Measurements from ENCODE around the gene SYNDIG1. TPM values are rescaled to one million over a fixed set of nuclear protein-coding genes. Genes with fewer than 3 reads are reported as not detected.

The SYNDIG1 gene
- total and polyA plus RNA-seq, 3 experiments from 2014 or later = not detected

DNA sequence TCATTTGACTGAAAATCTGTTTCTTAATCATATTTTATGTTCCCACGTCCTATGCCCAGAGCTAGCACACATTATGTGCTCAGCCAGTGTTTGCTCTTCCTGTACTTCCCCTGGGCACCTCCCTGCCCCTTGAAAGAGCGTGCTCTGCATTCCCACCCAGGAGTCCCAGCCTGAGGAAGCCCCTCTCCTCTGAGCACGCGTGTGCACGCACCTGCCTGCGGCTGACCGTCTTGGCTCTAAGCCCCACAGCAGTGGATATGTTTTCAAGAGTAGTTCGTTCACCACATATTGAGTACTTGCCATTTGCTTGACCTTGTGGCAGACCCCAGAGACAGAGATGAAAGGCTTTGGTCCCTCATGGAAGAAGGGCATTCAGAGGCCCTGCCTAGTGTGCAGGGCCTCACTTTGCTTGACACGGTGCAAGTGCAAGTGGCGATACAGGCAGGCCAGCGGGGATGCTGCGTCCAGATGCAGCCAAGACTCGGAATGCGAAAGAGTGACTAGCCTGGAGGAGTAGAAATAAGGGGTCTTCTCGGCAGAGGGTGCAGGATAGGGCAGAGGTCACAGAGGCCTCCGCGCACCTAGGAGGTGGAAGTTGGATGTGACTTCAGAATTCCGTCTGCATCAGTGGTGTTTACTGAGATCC, 14.1 kb downstream of the SYNDIG1 start:
- no peaks in the 10 kb centered on the region for H3K27me3 ChIP-seq (ENCODE audit: insufficient read depth, low read length, poor library complexity, severe bottlenecking)
- no peak overlapping the region for H3K4me3 Mint-ChIP-seq
- peaks cover 1 to 9% of the 10 kb centered on the region in 2 donors for H3K27me3 Mint-ChIP-seq
- no peak overlapping the region for H3K4me3 ChIP-seq (ENCODE audit: low read length)
- ChIA-PET POLR2A (no interaction called here), CTCF (no interaction called here)
- no peak for DNase-seq
- H3K4me1 ChIP-seq (ENCODE audit: insufficient read depth, low read length) = no peaks in the 10 kb centered on the region
- no peaks in the 10 kb centered on the region for H3K9me3 Mint-ChIP-seq
- no peaks in the 10 kb centered on the region for H3K36me3 ChIP-seq (ENCODE audit: insufficient read depth, low read length)
- no peak overlapping the region for H3K27ac ChIP-seq (ENCODE audit: low read depth, low read length)
- H3K27ac Mint-ChIP-seq = no peak overlapping the region
- no peaks in the 10 kb centered on the region for H3K4me1 Mint-ChIP-seq
- H3K9me3 ChIP-seq (ENCODE audit: low read length) = no peaks in the 10 kb centered on the region
- H3K36me3 Mint-ChIP-seq = no peaks in the 10 kb centered on the region

DNA sequence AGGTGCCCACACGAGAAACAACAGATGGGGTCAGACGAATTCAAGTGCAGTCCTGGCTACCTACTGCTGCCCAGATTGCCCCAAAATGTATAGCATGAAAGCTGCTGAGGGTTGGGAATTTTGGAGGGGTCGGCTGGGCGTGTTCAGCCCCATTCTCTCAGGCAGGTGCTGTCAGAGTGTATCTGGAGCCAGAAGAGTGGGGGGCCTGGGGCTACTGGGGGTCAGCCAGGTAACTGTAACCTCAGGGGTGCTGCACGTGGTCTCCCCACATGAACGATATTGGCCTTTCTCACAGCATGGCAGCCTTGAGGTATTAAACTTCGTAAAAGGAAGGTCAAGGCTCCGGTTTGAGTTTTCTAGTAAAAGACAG, 14.6 kb downstream of the SYNDIG1 start:
- DNase-seq = no peak
- ChIA-PET POLR2A (no interaction called here), CTCF (no interaction called here)
- H3K27ac ChIP-seq (ENCODE audit: low read depth, low read length) = no peak overlapping the region
- H3K27me3 ChIP-seq (ENCODE audit: insufficient read depth, low read length, poor library complexity, severe bottlenecking) = no peaks in the 10 kb centered on the region
- no peaks in the 10 kb centered on the region for H3K4me1 ChIP-seq (ENCODE audit: insufficient read depth, low read length)
- H3K9me3 Mint-ChIP-seq = no peaks in the 10 kb centered on the region
- H3K27me3 Mint-ChIP-seq = peaks cover 1 to 9% of the 10 kb centered on the region in 2 donors
- no peak overlapping the region for H3K27ac Mint-ChIP-seq
- no peaks in the 10 kb centered on the region for H3K36me3 Mint-ChIP-seq
- no peaks in the 10 kb centered on the region for H3K9me3 ChIP-seq (ENCODE audit: low read length)
- H3K4me1 Mint-ChIP-seq = no peaks in the 10 kb centered on the region
- H3K4me3 Mint-ChIP-seq = no peak overlapping the region
- H3K36me3 ChIP-seq (ENCODE audit: insufficient read depth, low read length) = no peaks in the 10 kb centered on the region
- no peak overlapping the region for H3K4me3 ChIP-seq (ENCODE audit: low read length)

DNA sequence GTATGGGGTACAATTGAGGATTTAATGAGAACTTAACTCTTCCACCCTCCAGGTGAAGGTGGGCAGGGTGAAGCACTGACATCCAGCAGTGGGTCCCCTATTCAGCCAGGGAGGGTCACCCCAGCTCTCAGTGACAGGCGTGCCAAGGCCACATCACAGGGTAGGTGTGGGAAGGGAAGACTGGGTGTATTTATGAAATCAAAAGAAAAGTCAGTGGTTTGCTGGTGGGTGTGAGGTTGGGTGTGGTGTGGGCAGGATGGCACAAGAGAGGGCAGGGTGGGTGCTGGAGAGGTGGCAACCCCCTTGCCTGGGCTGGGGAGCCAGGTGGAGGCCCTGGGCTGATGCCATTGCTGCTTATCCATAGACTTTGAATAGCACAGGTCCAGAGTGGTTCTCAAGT, 16.6 kb downstream of the SYNDIG1 start:
- Histone ChIP-seq H3K27me3 (ENCODE audit: insufficient read depth, low read length, poor library complexity, severe bottlenecking) (no peaks in the 10 kb centered on the region), H3K36me3 (ENCODE audit: insufficient read depth, low read length) (no peaks in the 10 kb centered on the region), H3K4me1 (ENCODE audit: insufficient read depth, low read length) (no peaks in the 10 kb centered on the region), H3K9me3 (ENCODE audit: low read length) (no peaks in the 10 kb centered on the region), H3K4me3 (ENCODE audit: low read length) (no peak overlapping the region), H3K27ac (ENCODE audit: low read depth, low read length) (no peak overlapping the region)
- no peaks in the 10 kb centered on the region for H3K4me1 Mint-ChIP-seq
- H3K27me3 Mint-ChIP-seq = peaks cover 0 to 1% of the 10 kb centered on the region in 2 donors
- H3K4me3 Mint-ChIP-seq = no peak overlapping the region
- H3K27ac Mint-ChIP-seq = peak overlapping the region in 1 of 8 donors; percentile 68
- DNase-seq = no peak
- H3K36me3 Mint-ChIP-seq = no peaks in the 10 kb centered on the region
- H3K9me3 Mint-ChIP-seq = no peaks in the 10 kb centered on the region
- CTCF ChIA-PET = no interaction called here
- POLR2A ChIA-PET = interaction anchor here (0.7 kb wide), 1 partner anchor 163 kb away, joined by 3 read pairs; no protein-coding TSS in a partner anchor

DNA sequence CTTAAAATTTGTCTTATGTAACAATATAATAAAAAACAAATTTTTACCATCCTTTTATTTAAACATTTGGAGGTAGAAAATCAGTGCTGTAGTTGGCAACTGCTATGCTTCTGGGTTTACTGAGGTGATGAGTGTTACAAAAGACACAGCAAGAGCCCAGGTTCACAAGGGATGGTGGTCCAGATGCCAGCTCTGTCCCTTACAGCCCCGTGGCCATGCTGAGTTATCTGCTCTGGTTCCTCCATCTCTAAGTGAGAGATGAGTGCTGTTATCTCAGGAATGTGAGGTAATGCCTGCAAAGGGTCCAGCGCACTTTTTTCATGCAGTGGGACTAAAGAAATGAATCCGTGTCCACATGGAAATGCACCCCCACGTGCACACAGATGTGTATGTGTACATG, 17.8 kb downstream of the SYNDIG1 start:
- DNase-seq = no peak
- no peak overlapping the region for H3K27ac ChIP-seq (ENCODE audit: low read depth, low read length)
- H3K4me1 Mint-ChIP-seq = no peaks in the 10 kb centered on the region
- H3K36me3 Mint-ChIP-seq = no peaks in the 10 kb centered on the region
- POLR2A ChIA-PET = no interaction called here
- H3K4me3 Mint-ChIP-seq = no peak overlapping the region
- H3K9me3 ChIP-seq (ENCODE audit: low read length) = no peaks in the 10 kb centered on the region
- H3K9me3 Mint-ChIP-seq = no peaks in the 10 kb centered on the region
- no peaks in the 10 kb centered on the region for H3K36me3 ChIP-seq (ENCODE audit: insufficient read depth, low read length)
- H3K27ac Mint-ChIP-seq = no peak overlapping the region
- CTCF ChIA-PET = no interaction called here
- H3K27me3 ChIP-seq (ENCODE audit: insufficient read depth, low read length, poor library complexity, severe bottlenecking) = no peaks in the 10 kb centered on the region
- peaks cover 0 to 1% of the 10 kb centered on the region in 2 donors for H3K27me3 Mint-ChIP-seq
- H3K4me3 ChIP-seq (ENCODE audit: low read length) = no peak overlapping the region
- H3K4me1 ChIP-seq (ENCODE audit: insufficient read depth, low read length) = no peaks in the 10 kb centered on the region

DNA sequence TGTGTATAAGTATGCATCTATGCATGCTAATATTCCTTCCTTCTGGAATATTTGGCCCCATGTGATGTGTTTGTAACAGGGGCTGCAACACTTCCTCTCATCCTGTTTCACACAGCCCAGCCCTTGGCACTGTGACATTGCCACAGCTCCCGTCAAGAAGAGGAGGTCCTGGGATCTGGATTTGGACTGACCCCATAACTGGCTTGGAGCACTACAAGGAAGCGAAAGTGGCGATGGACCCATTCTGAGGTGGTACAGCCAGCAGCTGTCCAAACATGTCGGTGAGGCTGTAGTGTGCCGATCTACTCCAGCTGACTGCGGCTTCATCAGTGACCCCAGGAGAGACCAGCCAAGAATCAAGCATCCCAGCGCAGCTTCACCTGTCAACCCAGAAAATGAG, 18.2 kb downstream of the SYNDIG1 start:
- POLR2A ChIA-PET = no interaction called here
- no peak overlapping the region for H3K4me3 Mint-ChIP-seq
- H3K36me3 ChIP-seq (ENCODE audit: insufficient read depth, low read length) = no peaks in the 10 kb centered on the region
- no peak for DNase-seq
- H3K4me1 ChIP-seq (ENCODE audit: insufficient read depth, low read length) = no peaks in the 10 kb centered on the region
- peaks cover 0 to 1% of the 10 kb centered on the region in 2 donors for H3K27me3 Mint-ChIP-seq
- CTCF ChIA-PET = no interaction called here
- H3K4me3 ChIP-seq (ENCODE audit: low read length) = no peak overlapping the region
- H3K27ac ChIP-seq (ENCODE audit: low read depth, low read length) = no peak overlapping the region
- H3K36me3 Mint-ChIP-seq = no peaks in the 10 kb centered on the region
- no peaks in the 10 kb centered on the region for H3K9me3 Mint-ChIP-seq
- H3K27me3 ChIP-seq (ENCODE audit: insufficient read depth, low read length, poor library complexity, severe bottlenecking) = no peaks in the 10 kb centered on the region
- H3K9me3 ChIP-seq (ENCODE audit: low read length) = no peaks in the 10 kb centered on the region
- H3K4me1 Mint-ChIP-seq = no peaks in the 10 kb centered on the region
- no peak overlapping the region for H3K27ac Mint-ChIP-seq

DNA sequence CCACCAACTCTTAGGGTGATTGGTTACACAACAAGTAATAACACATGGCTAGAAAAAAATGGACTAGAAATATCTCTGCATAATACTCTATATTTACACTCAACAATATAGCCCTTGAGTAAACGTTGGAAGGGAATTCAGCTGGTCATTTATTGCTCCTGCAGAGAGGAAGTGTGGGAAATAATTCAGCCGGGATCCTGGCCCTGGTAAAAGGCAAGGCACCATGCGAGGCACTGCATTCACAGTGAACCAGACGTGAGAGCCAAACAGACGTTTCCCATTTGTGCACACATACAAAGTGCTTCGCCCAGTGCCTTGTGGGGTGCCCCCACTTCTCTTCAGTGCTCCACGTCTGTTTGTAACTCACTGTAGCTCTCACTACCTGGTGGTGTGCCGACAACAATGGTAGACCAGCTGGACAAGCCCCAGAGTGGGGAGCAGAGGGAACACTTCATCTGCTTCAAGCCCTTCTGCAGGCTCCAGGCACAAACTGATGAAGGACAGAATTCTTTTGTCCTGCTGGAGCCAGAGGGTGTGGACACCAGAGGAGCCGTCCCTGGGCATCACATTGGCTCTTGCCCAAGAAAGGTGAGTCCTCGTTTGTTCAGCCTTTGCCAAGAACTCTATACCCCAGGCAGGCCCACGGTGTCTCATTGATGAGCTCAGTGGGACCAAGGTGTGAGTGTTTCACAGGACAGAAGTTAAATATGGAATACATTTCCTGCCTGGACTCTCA, 18.8 kb downstream of the SYNDIG1 start:
- POLR2A ChIA-PET = no interaction called here
- H3K27me3 ChIP-seq (ENCODE audit: insufficient read depth, low read length, poor library complexity, severe bottlenecking) = no peaks in the 10 kb centered on the region
- CTCF ChIA-PET = no interaction called here
- no peak overlapping the region for H3K27ac ChIP-seq (ENCODE audit: low read depth, low read length)
- DNase-seq = no peak
- H3K4me3 Mint-ChIP-seq = no peak overlapping the region
- no peak overlapping the region for H3K27ac Mint-ChIP-seq
- H3K9me3 Mint-ChIP-seq = no peaks in the 10 kb centered on the region
- no peaks in the 10 kb centered on the region for H3K4me1 ChIP-seq (ENCODE audit: insufficient read depth, low read length)
- H3K36me3 ChIP-seq (ENCODE audit: insufficient read depth, low read length) = no peaks in the 10 kb centered on the region
- peaks cover 0 to 1% of the 10 kb centered on the region in 2 donors for H3K27me3 Mint-ChIP-seq
- H3K9me3 ChIP-seq (ENCODE audit: low read length) = no peaks in the 10 kb centered on the region
- no peak overlapping the region for H3K4me3 ChIP-seq (ENCODE audit: low read length)
- no peaks in the 10 kb centered on the region for H3K36me3 Mint-ChIP-seq
- no peaks in the 10 kb centered on the region for H3K4me1 Mint-ChIP-seq

DNA sequence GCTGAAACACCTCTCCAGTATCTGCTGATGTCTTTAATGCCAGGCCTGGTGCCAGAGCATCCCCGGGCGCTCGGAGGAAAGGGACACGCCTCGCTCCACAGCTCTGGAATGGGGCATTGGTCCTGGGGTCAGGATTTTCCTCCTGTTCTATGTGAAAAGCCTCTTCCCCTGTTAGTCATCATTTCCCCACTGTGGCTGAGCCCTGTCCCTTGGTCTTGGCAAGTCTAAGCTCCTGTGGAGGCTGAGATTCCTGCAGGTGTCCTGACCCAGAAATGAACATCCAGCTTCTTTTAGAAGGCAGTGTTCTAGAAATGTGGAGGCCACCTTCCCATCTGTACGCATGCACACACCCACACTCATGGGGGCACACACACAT, 19.4 kb downstream of the SYNDIG1 start:
- H3K4me3 Mint-ChIP-seq = no peak overlapping the region
- Histone ChIP-seq H3K4me3 (ENCODE audit: low read length) (no peak overlapping the region), H3K27ac (ENCODE audit: low read depth, low read length) (no peak overlapping the region), H3K4me1 (ENCODE audit: insufficient read depth, low read length) (no peaks in the 10 kb centered on the region), H3K36me3 (ENCODE audit: insufficient read depth, low read length) (no peaks in the 10 kb centered on the region), H3K9me3 (ENCODE audit: low read length) (no peaks in the 10 kb centered on the region), H3K27me3 (ENCODE audit: insufficient read depth, low read length, poor library complexity, severe bottlenecking) (no peaks in the 10 kb centered on the region)
- no peaks in the 10 kb centered on the region for H3K9me3 Mint-ChIP-seq
- ChIA-PET CTCF (no interaction called here), POLR2A (no interaction called here)
- no peak overlapping the region for H3K27ac Mint-ChIP-seq
- no peak for DNase-seq
- peaks cover 0 to 1% of the 10 kb centered on the region in 2 donors for H3K27me3 Mint-ChIP-seq
- no peaks in the 10 kb centered on the region for H3K36me3 Mint-ChIP-seq
- H3K4me1 Mint-ChIP-seq = no peaks in the 10 kb centered on the region

DNA sequence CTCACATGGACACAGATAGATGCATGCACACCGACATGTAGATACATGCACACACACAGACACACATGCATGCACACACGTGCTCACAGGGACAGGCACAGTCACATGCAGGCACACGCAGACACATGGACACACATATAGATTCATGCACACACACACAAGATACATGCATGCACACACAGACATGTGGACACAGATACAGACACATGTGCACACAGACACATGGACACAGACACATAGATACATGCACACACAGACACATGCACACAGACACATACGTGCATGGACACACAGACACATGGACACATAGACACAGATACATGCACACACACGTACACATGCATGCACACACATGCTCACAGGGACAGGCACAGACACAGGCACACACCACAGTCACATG, 19.8 kb downstream of the SYNDIG1 start:
- DNase-seq = no peak
- Mint-ChIP-seq H3K36me3 (no peaks in the 10 kb centered on the region), H3K27ac (no peak overlapping the region), H3K27me3 (peaks cover 0 to 1% of the 10 kb centered on the region in 2 donors), H3K4me1 (no peaks in the 10 kb centered on the region), H3K4me3 (no peak overlapping the region), H3K9me3 (no peaks in the 10 kb centered on the region)
- no peak overlapping the region for H3K4me3 ChIP-seq (ENCODE audit: low read length)
- no peaks in the 10 kb centered on the region for H3K4me1 ChIP-seq (ENCODE audit: insufficient read depth, low read length)
- CTCF ChIA-PET = no interaction called here
- POLR2A ChIA-PET = no interaction called here
- no peaks in the 10 kb centered on the region for H3K9me3 ChIP-seq (ENCODE audit: low read length)
- H3K36me3 ChIP-seq (ENCODE audit: insufficient read depth, low read length) = no peaks in the 10 kb centered on the region
- H3K27ac ChIP-seq (ENCODE audit: low read depth, low read length) = no peak overlapping the region
- H3K27me3 ChIP-seq (ENCODE audit: insufficient read depth, low read length, poor library complexity, severe bottlenecking) = no peaks in the 10 kb centered on the region
